K562 (cell line): Measurements from ENCODE around the gene LPAR5. TPM values are rescaled to one million over a fixed set of nuclear protein-coding genes. Genes with fewer than 3 reads are reported as not detected.

Experiments
- ATAC-seq: fragments of 200-7000 bp; cut with Tn5 transposase; 3 replicates; pipeline ENCODE4 v1.9.1; 2020; ENCODE audit warnings: moderate library complexity
- BruUV-seq: library from RNA; stranded (reverse); fragments of 400-500 nt; replicated peaks from 2 replicates; lab custom pipeline; 2021; lab: Mats Ljungman, UMichigan
- CTCF ChIA-PET: fragments of 300-600 bp; formaldehyde crosslinking; extraction: SDS; loops from one replicate; lab custom pipeline; 2021; ENCODE audit warnings: low intra/inter-chr PET ratio; lab: Yijun Ruan, JAX
- POLR2A ChIA-PET: fragments of 300-600, 350-650 bp; sonication (Branson Sonifier 250); formaldehyde crosslinking; extraction: SDS; loops from one replicate; lab custom pipeline; 2021; ENCODE audit warnings: antibody characterized with exemption, inconsistent platforms; lab: Yijun Ruan, JAX
- DNase-seq, 4 experiments: peaks; one replicate each; pipeline versions ENCODE4 v3.0.0 to v3.0.0-alpha.2; 2011 to 2018; ENCODE audit warnings: low spot score in 3 of 4, mixed read lengths in 3 of 4; ENCODE audit errors: extremely low read depth in 1 of 4
- FAIRE-seq: peaks from 2 replicates; lab custom pipeline; 2011; peaks lifted over from hg19 to GRCh38; lab: Jason Lieb, UNC
- H2AFZ ChIP-seq: 2 replicates; pipeline ENCODE4 v1.6.0; 2011; ENCODE audit warnings: low read depth, low read length, control low read depth, inconsistent platforms
- H3K27ac ChIP-seq: fragments of 200-600 bp; 3 replicates; pipeline ENCODE4 v1.8.0; 2011; ENCODE audit warnings: low read depth, mild to moderate bottlenecking, control low read depth, inconsistent platforms, low read length, moderate library complexity, mixed read lengths; ENCODE audit errors: extremely low read depth
- H3K27me3 ChIP-seq, 2 experiments: fragments of 300-600 bp in 1 of 2; 2 replicates in 1 of 2; 3 replicates in 1 of 2; pipeline versions ENCODE4 v1.6.0 to v1.8.0; 2011; ENCODE audit warnings: inconsistent platforms in 2 of 2, low read length in 2 of 2, mild to moderate bottlenecking in 1 of 2, mixed read lengths in 1 of 2, moderate library complexity in 1 of 2; ENCODE audit not compliant: control insufficient read depth in 2 of 2, insufficient read depth in 2 of 2
- H3K36me3 ChIP-seq: fragments of 300-600 bp; 3 replicates; pipeline ENCODE4 v1.8.0; 2011; ENCODE audit warnings: mild to moderate bottlenecking, low read length, inconsistent platforms; ENCODE audit not compliant: control insufficient read depth, insufficient read depth
- H3K4me1 ChIP-seq, 2 experiments: fragments of 200-600 bp in 1 of 2; replicated peaks in 1 of 2; 2 replicates in 1 of 2; 3 replicates in 1 of 2; pipeline versions ENCODE4 v1.5.1 to v1.8.0; 2011; ENCODE audit warnings: inconsistent platforms in 2 of 2, low read length in 2 of 2, mild to moderate bottlenecking in 1 of 2, mixed read lengths in 1 of 2, moderate library complexity in 1 of 2; ENCODE audit not compliant: control insufficient read depth in 2 of 2, insufficient read depth in 2 of 2
- H3K4me2 ChIP-seq: 2 replicates; pipeline ENCODE4 v1.6.1; 2011; ENCODE audit warnings: low read length, control low read depth, inconsistent platforms, mixed read lengths; ENCODE audit not compliant: insufficient read depth
- H3K4me3 ChIP-seq: fragments of 200-600 bp; sonication (generic), shearing (Covaris generic); 2 replicates; pipeline ENCODE4 v1.5.1; 2016; ENCODE audit warnings: control low read depth, inconsistent platforms
- H3K79me2 ChIP-seq: fragments of 200-600 bp; 3 replicates; pipeline ENCODE4 v1.8.0; 2011; ENCODE audit warnings: low read length, inconsistent platforms; ENCODE audit not compliant: control insufficient read depth, insufficient read depth
- H3K9ac ChIP-seq, 2 experiments: 2 replicates each; pipeline versions ENCODE4 v1.6.0 to v1.6.1; 2011; ENCODE audit warnings: low read depth in 2 of 2, low read length in 2 of 2, control low read depth in 1 of 2, inconsistent platforms in 1 of 2, mild to moderate bottlenecking in 1 of 2, mixed read lengths in 1 of 2; ENCODE audit not compliant: insufficient read depth in 1 of 2
- H3K9me1 ChIP-seq: one replicate; pipeline ENCODE4 v1.6.0; 2011; ENCODE audit warnings: inconsistent platforms, mild to moderate bottlenecking, low read length, moderate library complexity; ENCODE audit not compliant: control insufficient read depth, insufficient read depth
- H3K9me3 ChIP-seq: replicated peaks from 2 replicates; pipeline ENCODE4 v1.5.1; 2011; ENCODE audit warnings: low read depth, low read length, inconsistent platforms; ENCODE audit not compliant: control insufficient read depth, insufficient read depth
- H4K20me1 ChIP-seq: replicated peaks from 2 replicates; pipeline ENCODE4 v1.6.1; 2011; ENCODE audit warnings: low read length, inconsistent platforms, mixed read lengths; ENCODE audit not compliant: control insufficient read depth, insufficient read depth
- CBX3 ChIP-seq, 2 experiments: IDR thresholded peaks; 1 replicate in 1 of 2; 2 replicates in 1 of 2; pipeline ENCODE4 v1.6.1; 2012; ENCODE audit warnings: inconsistent platforms in 2 of 2, low read length in 2 of 2, borderline replicate concordance in 1 of 2, control low read depth in 1 of 2
- CEBPB ChIP-seq: fragments of 450-650 bp; IDR thresholded peaks from 2 replicates; pipeline ENCODE4 v1.6.1; 2016; ENCODE audit warnings: missing genetic modification characterization, missing compliant biosample characterization
- DIDO1 ChIP-seq: fragments of 450-650 bp; IDR thresholded peaks from 2 replicates; pipeline ENCODE4 v1.6.1; 2016; ENCODE audit warnings: low read depth, missing biosample characterization, missing genetic modification characterization
- FOXM1 ChIP-seq, 2 experiments: fragments of 450-650 bp in 1 of 2; sonication (generic) in 1 of 2; formaldehyde crosslinking in 1 of 2; IDR thresholded peaks; 2 replicates each; pipeline versions ENCODE4 v1.6.1 to v1.9.0; 2017 to 2022; ENCODE audit warnings: low read depth in 2 of 2, mild to moderate bottlenecking in 2 of 2, missing genetic modification reagents in 1 of 2, moderate library complexity in 1 of 2
- MBD2 ChIP-seq: sonication (generic); IDR thresholded peaks from 2 replicates; pipeline ENCODE4 v1.6.1; 2016; ENCODE audit warnings: low read depth, borderline replicate concordance
- MEIS2 ChIP-seq: fragments of 450-650 bp; IDR thresholded peaks from 2 replicates; pipeline ENCODE4 v1.6.1; 2014; ENCODE audit warnings: mild to moderate bottlenecking; ENCODE audit not compliant: partially characterized antibody
- SMC3 ChIP-seq: conservative IDR thresholded peaks from 2 replicates; pipeline ENCODE4 v1.6.1; 2011; ENCODE audit warnings: low read depth, low read length, improper control_type of control experiment; ENCODE audit not compliant: insufficient read depth
- SUPT5H ChIP-seq: fragments of 450-650 bp; IDR thresholded peaks from 2 replicates; pipeline ENCODE4 v1.6.1; 2016
- TRIM24 ChIP-seq, 2 experiments: fragments of 450-650 bp; IDR thresholded peaks; 2 replicates each; pipeline ENCODE4 v1.6.1; 2016
- TRIM28 ChIP-seq: fragments of 450-650 bp; IDR thresholded peaks from 2 replicates; pipeline ENCODE4 v1.6.1; 2017
- ZFP36 ChIP-seq: fragments of 150-350 bp; IDR thresholded peaks from 2 replicates; pipeline ENCODE4 v1.6.1; 2018; ENCODE audit warnings: low read length, low read depth; ENCODE audit not compliant: partially characterized antibody
- ZNF184 ChIP-seq: sonication (generic); formaldehyde crosslinking; IDR thresholded peaks from 2 replicates; pipeline ENCODE4 v1.5.0; 2020; ENCODE audit warnings: missing genetic modification reagents
- ZNF24 ChIP-seq: fragments of 450-650 bp; IDR thresholded peaks from 2 replicates; pipeline ENCODE4 v1.6.1; 2016
- ZNF431 ChIP-seq: sonication (generic); formaldehyde crosslinking; IDR thresholded peaks from 2 replicates; pipeline ENCODE4 v1.8.0; 2022; ENCODE audit warnings: mild to moderate bottlenecking, missing genetic modification reagents
- ZNF644 ChIP-seq: fragments of 200-800 bp; sonication (Bioruptor generic); IDR thresholded peaks from 2 replicates; pipeline ENCODE4 v1.6.1; 2016; ENCODE audit warnings: low read depth, missing genetic modification characterization, missing compliant biosample characterization
- WGBS: fragments of 100-300 bp; shearing (Covaris generic); methylation state at CpG from one replicate; pipeline ENCODE4 v1.1.6; 2016; ENCODE audit warnings: low coverage, mixed read lengths; ENCODE audit not compliant: insufficient coverage; ENCODE audit errors: missing lambda C conversion rate; 5-methylcytosine and 5-hydroxymethylcytosine counted together
- in situ Hi-C: fragments of 300-500 bp; cut with MboI; formaldehyde crosslinking; loops from 4 replicates; pipeline ENCODE4 v1.15.0; 2018; ENCODE audit warnings: inconsistent platforms, mixed read lengths
- intact Hi-C: fragments of 100-400 bp; cut with micrococcal nuclease; formaldehyde crosslinking; loops from 2 replicates; pipeline ENCODE4 v1.14.2; 2022
- polyA plus RNA-seq, 8 experiments: library from polyadenylated mRNA; depleted of rRNA in 4 of 8; stranded (reverse) in 5 of 8; unstranded in 3 of 8; fragments of >200 nt; fragmentation: Nextera tagmentation in 2 of 8; fragmentation: Illumina TruSeq in 1 of 8; extraction: Ambion mirVana in 2 of 8; extraction: Trizol in 1 of 8; gene quantifications; 2 replicates each; pipeline versions ENCODE4 v1.2.1 to v1.2.3, GENCODE V29; 2011 to 2014; ENCODE audit warnings: inconsistent platforms in 1 of 8, missing spikeins in 1 of 8
- total RNA-seq, 7 experiments: library from RNA; depleted of rRNA in 6 of 7; stranded (reverse); fragments of >200 nt in 6 of 7; fragmentation: Illumina TruSeq in 2 of 7; extraction: Trizol in 2 of 7; gene quantifications; 2 replicates each; pipeline versions ENCODE4 v1.2.1 to v1.2.3, GENCODE V29; 2011 to 2021; ENCODE audit warnings: low replicate concordance in 1 of 7
- TF ChIP-seq, protein P1 (sequence below): sonication (generic); formaldehyde crosslinking; IDR thresholded peaks from 2 replicates; pipeline ENCODE4 v1.8.1; 2022; ENCODE audit warnings: missing genetic modification reagents
- TF ChIP-seq, protein P2 (sequence below), 2 experiments: IDR thresholded peaks in 1 of 2; conservative IDR thresholded peaks in 1 of 2; 2 replicates each; pipeline ENCODE4 v1.6.1; 2016; ENCODE audit warnings: low read depth in 2 of 2, mild to moderate bottlenecking in 1 of 2, missing compliant biosample characterization in 1 of 2, missing genetic modification characterization in 1 of 2, moderate library complexity in 1 of 2
- TF ChIP-seq, protein P3 (sequence below): fragments of 450-650 bp; IDR thresholded peaks from 2 replicates; pipeline ENCODE4 v1.6.1; 2016

The LPAR5 gene
- total and polyA plus RNA-seq, 9 of the 15 experiments (the other 6 are each of a cell fraction or from before 2014, with no cell fraction given), result 1.3 to 11.7 (median 3.6) TPM

DNA sequence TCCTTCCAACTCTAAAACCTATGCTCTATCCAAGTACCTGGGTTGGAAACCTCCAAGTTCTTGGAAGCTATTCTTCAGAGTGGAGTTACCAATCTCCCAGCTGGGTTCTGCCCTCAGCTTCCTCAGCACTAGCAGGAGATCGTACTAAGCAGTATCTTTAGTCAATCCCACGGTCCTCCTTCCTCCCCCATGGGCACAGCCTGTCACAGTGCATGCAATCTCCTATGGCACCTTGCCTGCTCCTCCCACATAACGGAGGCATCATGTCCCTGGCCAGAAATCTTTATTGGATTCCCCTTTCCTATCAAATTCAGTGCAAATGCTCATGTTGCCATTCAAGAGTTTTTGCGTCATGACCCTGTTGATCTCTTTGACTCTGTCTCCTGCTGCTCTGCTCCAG, 5.4 kb upstream of the LPAR5 start (continued):
- no peak for TF ChIP-seq SMC3
- TF ChIP-seq ZNF24, result no peak
- TF ChIP-seq ZNF184, result no peak
- no peak for TF ChIP-seq DIDO1 (tag)
- TF ChIP-seq, protein P1, sequence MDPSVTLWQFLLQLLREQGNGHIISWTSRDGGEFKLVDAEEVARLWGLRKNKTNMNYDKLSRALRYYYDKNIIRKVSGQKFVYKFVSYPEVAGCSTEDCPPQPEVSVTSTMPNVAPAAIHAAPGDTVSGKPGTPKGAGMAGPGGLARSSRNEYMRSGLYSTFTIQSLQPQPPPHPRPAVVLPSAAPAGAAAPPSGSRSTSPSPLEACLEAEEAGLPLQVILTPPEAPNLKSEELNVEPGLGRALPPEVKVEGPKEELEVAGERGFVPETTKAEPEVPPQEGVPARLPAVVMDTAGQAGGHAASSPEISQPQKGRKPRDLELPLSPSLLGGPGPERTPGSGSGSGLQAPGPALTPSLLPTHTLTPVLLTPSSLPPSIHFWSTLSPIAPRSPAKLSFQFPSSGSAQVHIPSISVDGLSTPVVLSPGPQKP, result no peak
- TF ChIP-seq FOXM1 (IDR thresholded peaks at IDR 0.05; ENCODE audit: low read depth), result no peak
- TF ChIP-seq FOXM1 (CRISPR knock-in tag; IDR thresholded peaks at IDR 0.05; ENCODE audit: low read depth), result no peak
- TF ChIP-seq ZNF644 (tag), result no peak

DNA sequence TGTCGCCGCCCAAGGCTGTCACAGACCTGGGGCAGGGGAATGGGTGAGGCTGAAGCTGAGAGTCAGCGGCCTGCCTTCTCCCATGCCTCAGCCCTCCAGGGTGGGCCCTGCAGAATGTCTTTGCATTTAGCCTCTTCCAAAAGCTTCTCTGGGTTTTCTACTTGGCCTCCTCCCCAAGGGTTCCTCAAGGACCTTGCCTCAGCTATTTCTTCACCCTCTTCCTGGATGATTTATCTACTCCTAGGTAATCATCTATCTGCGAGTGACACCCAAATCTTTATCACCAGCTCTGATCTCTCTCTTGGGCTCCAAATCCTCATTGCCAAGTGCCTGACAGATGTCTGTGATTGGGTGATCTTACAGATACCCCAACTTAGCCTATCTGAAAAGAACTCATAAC, 4.7 kb upstream of the LPAR5 start:
- Histone ChIP-seq H3K9me3 (peaks cover 8% of the 10 kb centered on the region), H3K4me2 (no peak overlapping the region), H3K4me3 (no peak overlapping the region), H3K36me3 (no peaks in the 10 kb centered on the region; the same call in 2 of the 3 replicates), H3K4me1 (peaks cover 43 to 47% of the 10 kb centered on the region in 2 experiments; a peak in 4 of 5 replicates), H3K27ac (peak overlapping the region; percentile 97; the same call in 1 of the 3 replicates), H4K20me1 (no peaks in the 10 kb centered on the region), H3K9me1 (no peaks in the 10 kb centered on the region), H2AFZ (no peak overlapping the region), H3K9ac (no peak overlapping the region), H3K79me2 (peaks cover 31% of the 10 kb centered on the region), H3K27me3 (no peaks in the 10 kb centered on the region)
- BruUV-seq, result no TSS peak
- CTCF ChIA-PET, result no interaction called here
- DNase-seq (no peak), FAIRE-seq (no peak), ATAC-seq (no peak)
- intact Hi-C loops (no loop called here), in situ Hi-C loops (no loop called here)
- POLR2A ChIA-PET, result interaction anchor here (0.7 to 1.2 kb wide), 2 partner anchors 11 to 17 kb away, joined by 3 to 4 read pairs; no protein-coding TSS in a partner anchor
- WGBS, result 13% methylated on average over 1 of the region's 4 CpGs
- no peak for TF ChIP-seq MBD2
- peak; percentile 11; the same call in 1 of the 2 replicates for TF ChIP-seq CEBPB
- TF ChIP-seq MEIS2, result peak; percentile 56
- TF ChIP-seq ZFP36, result peak; percentile 89
- TF ChIP-seq SUPT5H, result no peak
- TF ChIP-seq, protein P2, sequence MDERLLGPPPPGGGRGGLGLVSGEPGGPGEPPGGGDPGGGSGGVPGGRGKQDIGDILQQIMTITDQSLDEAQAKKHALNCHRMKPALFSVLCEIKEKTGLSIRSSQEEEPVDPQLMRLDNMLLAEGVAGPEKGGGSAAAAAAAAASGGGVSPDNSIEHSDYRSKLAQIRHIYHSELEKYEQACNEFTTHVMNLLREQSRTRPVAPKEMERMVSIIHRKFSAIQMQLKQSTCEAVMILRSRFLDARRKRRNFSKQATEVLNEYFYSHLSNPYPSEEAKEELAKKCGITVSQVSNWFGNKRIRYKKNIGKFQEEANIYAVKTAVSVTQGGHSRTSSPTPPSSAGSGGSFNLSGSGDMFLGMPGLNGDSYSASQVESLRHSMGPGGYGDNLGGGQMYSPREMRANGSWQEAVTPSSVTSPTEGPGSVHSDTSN (CRISPR knock-in tag; IDR thresholded peaks at IDR 0.05; ENCODE audit: low read depth), result no peak
- TF ChIP-seq, protein P2 (tag; conservative IDR thresholded peaks at IDR 0.05; ENCODE audit: low read depth), result 0 out of 2 replicates have a peak, but pooled peaks have one; percentile 27
- TF ChIP-seq TRIM28, result 0 out of 2 replicates have a peak, but pooled peaks have one; percentile 34
- TF ChIP-seq, protein P3, sequence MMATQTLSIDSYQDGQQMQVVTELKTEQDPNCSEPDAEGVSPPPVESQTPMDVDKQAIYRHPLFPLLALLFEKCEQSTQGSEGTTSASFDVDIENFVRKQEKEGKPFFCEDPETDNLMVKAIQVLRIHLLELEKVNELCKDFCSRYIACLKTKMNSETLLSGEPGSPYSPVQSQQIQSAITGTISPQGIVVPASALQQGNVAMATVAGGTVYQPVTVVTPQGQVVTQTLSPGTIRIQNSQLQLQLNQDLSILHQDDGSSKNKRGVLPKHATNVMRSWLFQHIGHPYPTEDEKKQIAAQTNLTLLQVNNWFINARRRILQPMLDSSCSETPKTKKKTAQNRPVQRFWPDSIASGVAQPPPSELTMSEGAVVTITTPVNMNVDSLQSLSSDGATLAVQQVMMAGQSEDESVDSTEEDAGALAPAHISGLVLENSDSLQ, result peak; percentile 21; the same call in 1 of the 2 replicates
- TF ChIP-seq ZNF431 (CRISPR knock-in tag), result no peak
- peak in 1 of 2 experiments; percentile 78; a peak in 1 of 3 replicates for TF ChIP-seq CBX3 (IDR thresholded peaks at IDR 0.05; ENCODE audit: borderline replicate concordance in 1 of 2, low read length in 2 of 2)
- TF ChIP-seq TRIM24 (IDR thresholded peaks at IDR 0.05), result peak; percentile 42 to 59; a peak in 2 of 4 replicates
